A549 (cell line): ENCODE results near the gene CYB5D1. TPM values are rescaled to one million over a fixed set of nuclear protein-coding genes. Genes with fewer than 3 reads are reported as not detected.

Source experiments
- ATAC-seq, 2 experiments: fragments of 200-7000 bp in 1 of 2; fragments of >200 bp in 1 of 2; cut with Nextera tagmentation in 1 of 2; cut with Tn5 transposase in 1 of 2; 3 replicates each; pipeline versions ENCODE4 v1.8.0 to v1.9.1; 2018 to 2020; ENCODE audit warnings: mild to moderate bottlenecking in 1 of 2, moderate library complexity in 1 of 2
- CTCF ChIA-PET: fragments of 300-600 bp; sonication (Branson Sonifier 250); formaldehyde crosslinking; extraction: SDS; loops from one replicate; lab custom pipeline; 2021; ENCODE audit warnings: antibody characterized with exemption, inconsistent platforms; lab: Yijun Ruan, JAX
- POLR2A ChIA-PET: fragments of 350-600 bp; formaldehyde crosslinking; extraction: SDS; loops from one replicate; lab custom pipeline; 2021; ENCODE audit warnings: antibody characterized with exemption, inconsistent platforms; lab: Yijun Ruan, JAX
- DNase-seq, 2 experiments: peaks; one replicate each; pipeline versions ENCODE4 v3.0.0 to v3.0.0-alpha.2; 2011 to 2016; ENCODE audit warnings: low read depth in 1 of 2, low spot score in 1 of 2
- FAIRE-seq: peaks from 2 replicates; lab custom pipeline; 2011; peaks lifted over from hg19 to GRCh38; lab: Jason Lieb, UNC
- H3K27ac ChIP-seq, 2 experiments: fragments of >200 bp; sonication (Bioruptor Twin); formaldehyde crosslinking; 3 replicates each; pipeline ENCODE4 v1.5.1; 2016 to 2017
- H3K4me1 ChIP-seq: fragments of >200 bp; sonication (Bioruptor Twin); formaldehyde crosslinking; 3 replicates; pipeline ENCODE4 v1.6.1; 2016
- H3K4me2 ChIP-seq: fragments of >200 bp; sonication (Bioruptor Twin); formaldehyde crosslinking; 3 replicates; pipeline ENCODE4 v1.6.1; 2016
- H3K4me3 ChIP-seq: fragments of >200 bp; sonication (Bioruptor Twin); formaldehyde crosslinking; 3 replicates; pipeline ENCODE4 v1.5.1; 2016
- H3K9me3 ChIP-seq: fragments of >200 bp; sonication (Bioruptor Twin); formaldehyde crosslinking; 3 replicates; pipeline ENCODE4 v1.6.1; 2016
- CBX2 ChIP-seq: fragments of 200-600 bp; sonication (generic); IDR thresholded peaks from 2 replicates; pipeline ENCODE4 v1.6.1; 2016; ENCODE audit warnings: low read depth, mild to moderate bottlenecking, borderline replicate concordance
- CEBPB ChIP-seq, 2 experiments: fragments of >200 bp in 1 of 2; sonication (Bioruptor Twin) in 1 of 2; formaldehyde crosslinking in 1 of 2; IDR thresholded peaks; 2 replicates each; pipeline ENCODE4 v1.6.1; 2012 to 2016
- CTCF ChIP-seq: fragments of >200 bp; sonication (Bioruptor Twin); formaldehyde crosslinking; IDR thresholded peaks from 3 replicates; pipeline ENCODE4 v1.5.1; 2016
- E2F6 ChIP-seq: IDR thresholded peaks from 2 replicates; pipeline ENCODE4 v1.6.1; 2012; ENCODE audit warnings: low read depth, borderline replicate concordance
- EHF ChIP-seq: fragments of 250-450 bp; sonication (Bioruptor Pico); IDR thresholded peaks from 2 replicates; pipeline ENCODE4 v1.5.0; 2020; ENCODE audit warnings: mild to moderate bottlenecking
- ESRRA ChIP-seq: fragments of 150-350 bp; IDR thresholded peaks from 2 replicates; pipeline ENCODE4 v1.6.1; 2014; ENCODE audit warnings: mild to moderate bottlenecking, low read length, borderline replicate concordance
- FOXS1 ChIP-seq: fragments of 250-450 bp; sonication (Bioruptor Pico); IDR thresholded peaks from 2 replicates; pipeline ENCODE4 v1.5.0; 2020; ENCODE audit warnings: mild to moderate bottlenecking, moderate library complexity
- HDAC2 ChIP-seq: fragments of 200-600 bp; sonication (generic); IDR thresholded peaks from 2 replicates; pipeline ENCODE4 v1.6.1; 2016
- HEYL ChIP-seq: fragments of 250-450 bp; sonication (Bioruptor Pico); IDR thresholded peaks from 2 replicates; pipeline ENCODE4 v1.8.0; 2021; ENCODE audit warnings: mild to moderate bottlenecking, moderate library complexity
- HMGXB4 ChIP-seq: fragments of 250-450 bp; sonication (Bioruptor Pico); IDR thresholded peaks from 2 replicates; pipeline ENCODE4 v1.5.0; 2021; ENCODE audit warnings: mild to moderate bottlenecking, moderate library complexity, borderline replicate concordance
- HOXA7 ChIP-seq: fragments of 250-450 bp; sonication (Bioruptor Pico); IDR thresholded peaks from 2 replicates; pipeline ENCODE4 v1.5.0; 2020; ENCODE audit warnings: mild to moderate bottlenecking, moderate library complexity
- JUN ChIP-seq, 2 experiments: fragments of >200 bp; sonication (Bioruptor Twin); formaldehyde crosslinking; IDR thresholded peaks; 2 replicates in 1 of 2; 3 replicates in 1 of 2; pipeline ENCODE4 v1.6.1; 2016 to 2017
- JUNB ChIP-seq: fragments of >200 bp; sonication (Bioruptor Twin); formaldehyde crosslinking; IDR thresholded peaks from 2 replicates; pipeline ENCODE4 v1.6.1; 2016
- KDM5A ChIP-seq: fragments of 200-600 bp; sonication (generic); IDR thresholded peaks from 2 replicates; pipeline ENCODE4 v1.6.1; 2016; ENCODE audit warnings: antibody characterized with exemption, mild to moderate bottlenecking
- MAFK ChIP-seq: fragments of 450-650 bp; IDR thresholded peaks from 2 replicates; pipeline ENCODE4 v1.6.1; 2014; ENCODE audit not compliant: partially characterized antibody
- MAZ ChIP-seq: fragments of 150-350 bp; IDR thresholded peaks from 2 replicates; pipeline ENCODE4 v1.6.1; 2014; ENCODE audit warnings: antibody characterized with exemption, low read depth, low read length, borderline replicate concordance
- POLR2A ChIP-seq: IDR thresholded peaks from 2 replicates; pipeline ENCODE4 v1.6.1; 2012; ENCODE audit warnings: mild to moderate bottlenecking, low read length
- RAD21 ChIP-seq, 2 experiments: fragments of >200 bp in 1 of 2; sonication (Bioruptor Twin) in 1 of 2; formaldehyde crosslinking in 1 of 2; IDR thresholded peaks in 1 of 2; conservative IDR thresholded peaks in 1 of 2; 2 replicates in 1 of 2; 3 replicates in 1 of 2; pipeline ENCODE4 v1.6.1; 2012 to 2018; ENCODE audit warnings: inconsistent platforms in 1 of 2
- RCOR1 ChIP-seq: fragments of 150-350 bp; IDR thresholded peaks from 2 replicates; pipeline ENCODE4 v1.6.1; 2014; ENCODE audit warnings: antibody characterized with exemption, low read length, low read depth
- RFX5 ChIP-seq: fragments of 450-650 bp; IDR thresholded peaks from 2 replicates; pipeline ENCODE4 v1.7.1; 2014; ENCODE audit warnings: antibody characterized with exemption, mild to moderate bottlenecking, moderate library complexity
- TP53 ChIP-seq: fragments of 250-450 bp; sonication (Bioruptor Pico); IDR thresholded peaks from 2 replicates; pipeline ENCODE4 v1.5.0; 2021; ENCODE audit warnings: mild to moderate bottlenecking, moderate library complexity
- ZFP36 ChIP-seq: fragments of 450-650 bp; IDR thresholded peaks from 2 replicates; pipeline ENCODE4 v1.6.1; 2014; ENCODE audit warnings: borderline replicate concordance; ENCODE audit not compliant: partially characterized antibody
- ZSCAN20 ChIP-seq: fragments of 250-450 bp; sonication (Bioruptor Pico); IDR thresholded peaks from 2 replicates; pipeline ENCODE4 v1.8.0; 2022; ENCODE audit warnings: mild to moderate bottlenecking, moderate library complexity
- WGBS: methylation state at CpG from one replicate; pipeline ENCODE4 v1.1.6; 2017; ENCODE audit errors: missing lambda C conversion rate; 5-methylcytosine and 5-hydroxymethylcytosine counted together
- polyA plus RNA-seq, 4 experiments: library from polyadenylated mRNA; depleted of rRNA in 3 of 4; stranded (reverse); fragments of >200 nt; fragmentation: RNase III in 1 of 4; extraction: RNeasy Plus Mini Kit Qiagen cat#74134 plus additional on column Dnase treatment in 1 of 4; gene quantifications; 2 replicates in 3 of 4; 3 replicates in 1 of 4; pipeline ENCODE4 v1.2.3, GENCODE V29; 2011 to 2017
- TF ChIP-seq, protein P1 (sequence below): fragments of >200 bp; sonication (Bioruptor Twin); formaldehyde crosslinking; IDR thresholded peaks from 2 replicates; pipeline ENCODE4 v1.6.1; 2016
- TF ChIP-seq, protein P2 (sequence below): fragments of 150-350 bp; IDR thresholded peaks from 2 replicates; pipeline ENCODE4 v1.6.1; 2014; ENCODE audit warnings: low read depth, mild to moderate bottlenecking, low read length

Gene CYB5D1
- polyA plus RNA-seq, 2 of the 4 experiments (the other 2 are of a cell fraction): 20.4 to 28.2 TPM

GRCh38 chr17:7882068-7882467 is 24.3 kb downstream of the CYB5D1 start:
- Histone ChIP-seq H3K4me3 (no peak overlapping the region), H3K4me1 (peaks cover 16% of the 10 kb centered on the region)
- 86% methylated on average over 7 of the region's 7 CpGs for WGBS

DNA sequence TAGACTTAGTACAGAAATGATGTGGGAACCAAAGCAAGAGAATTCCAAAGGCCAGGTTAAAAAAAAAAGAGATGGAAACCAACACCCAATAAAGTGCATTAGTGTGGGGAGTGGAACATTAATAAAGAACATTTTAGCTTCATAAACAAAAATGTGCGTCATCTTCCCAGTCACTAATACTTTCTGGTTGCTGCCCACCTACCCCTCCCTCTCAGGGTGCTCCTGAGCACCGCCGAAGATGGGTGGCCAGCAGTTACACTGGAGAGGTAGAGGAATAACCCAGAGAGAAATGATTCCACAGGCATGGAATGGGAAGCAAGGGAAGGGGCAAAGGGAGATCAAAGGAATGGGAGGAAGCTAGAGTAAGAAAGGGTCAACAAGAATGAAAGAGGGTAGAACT is 24.8 kb downstream of the CYB5D1 start:
- Histone ChIP-seq H3K4me1 (peaks cover 16% of the 10 kb centered on the region), H3K27ac (peak overlapping the region in 1 of 2 experiments; percentile 98; a peak in 3 of 6 replicates), H3K4me3 (no peak overlapping the region), H3K4me2 (peak overlapping the region; percentile 92), H3K9me3 (no peaks in the 10 kb centered on the region)
- WGBS: 97% methylated on average over 3 of the region's 3 CpGs
- TF ChIP-seq CTCF (no peak), ESRRA (no peak), HMGXB4 (no peak), E2F6 (no peak), HDAC2 (no peak), FOXS1 (CRISPR knock-in tag) (no peak), JUNB (no peak), TP53 (no peak), HOXA7 (CRISPR knock-in tag) (no peak)
- ATAC-seq: no peak
- no peak for FAIRE-seq
- CTCF ChIA-PET: interaction anchor here (0.7 to 2.6 kb wide), 10 partner anchors 16 to 192 kb away, joined by 3 to 15 read pairs (median 4); partner anchors contain the start of gene NAA38
- no peak for DNase-seq
- POLR2A ChIA-PET: interaction anchor here (1.1 to 1.6 kb wide), 2 partner anchors 14 to 26 kb away, joined by 4 to 6 read pairs; partner anchors contain the start of gene NAA38

More at GRCh38 chr17:7882068-7882467, 24.3 kb downstream of the CYB5D1 start:
- POLR2A ChIA-PET: no interaction called here
- Histone ChIP-seq H3K9me3 (no peaks in the 10 kb centered on the region), H3K27ac (peak overlapping the region in 1 of 2 experiments; percentile 7; a peak in 1 of 6 replicates), H3K4me2 (no peak overlapping the region)
- FAIRE-seq (no peak), DNase-seq (no peak), ATAC-seq (no peak)
- CTCF ChIA-PET: interaction anchor here (1.0 to 2.6 kb wide), 8 partner anchors 17 to 192 kb away, joined by 3 to 15 read pairs (median 4); no protein-coding TSS in a partner anchor
- TF ChIP-seq JUN (IDR thresholded peaks at IDR 0.05) (no peak), TP53 (no peak), CEBPB (IDR thresholded peaks at IDR 0.05) (no peak), RAD21 (conservative IDR thresholded peaks at IDR 0.05 in 1 of 2, IDR thresholded peaks at IDR 0.05 in 1 of 2) (no peak), EHF (CRISPR knock-in tag) (no peak), CBX2 (no peak), ZSCAN20 (CRISPR knock-in tag) (no peak), ZFP36 (no peak), MAZ (no peak), POLR2A (no peak), MAFK (no peak), RCOR1 (no peak), HEYL (CRISPR knock-in tag) (no peak), HDAC2 (no peak), RFX5 (no peak), KDM5A (no peak)
- TF ChIP-seq, protein P1, sequence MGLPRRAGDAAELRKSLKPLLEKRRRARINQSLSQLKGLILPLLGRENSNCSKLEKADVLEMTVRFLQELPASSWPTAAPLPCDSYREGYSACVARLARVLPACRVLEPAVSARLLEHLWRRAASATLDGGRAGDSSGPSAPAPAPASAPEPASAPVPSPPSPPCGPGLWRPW: no peak
- TF ChIP-seq, protein P2, sequence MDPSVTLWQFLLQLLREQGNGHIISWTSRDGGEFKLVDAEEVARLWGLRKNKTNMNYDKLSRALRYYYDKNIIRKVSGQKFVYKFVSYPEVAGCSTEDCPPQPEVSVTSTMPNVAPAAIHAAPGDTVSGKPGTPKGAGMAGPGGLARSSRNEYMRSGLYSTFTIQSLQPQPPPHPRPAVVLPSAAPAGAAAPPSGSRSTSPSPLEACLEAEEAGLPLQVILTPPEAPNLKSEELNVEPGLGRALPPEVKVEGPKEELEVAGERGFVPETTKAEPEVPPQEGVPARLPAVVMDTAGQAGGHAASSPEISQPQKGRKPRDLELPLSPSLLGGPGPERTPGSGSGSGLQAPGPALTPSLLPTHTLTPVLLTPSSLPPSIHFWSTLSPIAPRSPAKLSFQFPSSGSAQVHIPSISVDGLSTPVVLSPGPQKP: no peak
